Stimulated activated CD8-positive, alpha-beta memory T cell treated with anti-CD3 and anti-CD28 coated beads, Interleukin-7, amount 100 ng/mL, for 1 hour (primary cell): Measurements from ENCODE around the gene WDR62.
"Not testable (repeated sequence)": the region's sequence is repeated elsewhere in the genome, so short reads cannot be mapped to it uniquely, and the experiment has no call there.

Experiments used
- DNase-seq, 2 donors: peaks; one replicate each; pipeline ENCODE4 v3.0.0-alpha.2; 2020; ENCODE audit warnings: low read depth in 2 of 2

Gene WDR62

GRCh38 chr19:36110487-36111199, 55.9 kb downstream of the WDR62 start, which contains the start of gene OVOL3:
Gene OVOL3, plus strand, starts transcription at chr19:36111143. Its CDS starts 60 bp downstream, at chr19:36111203.
- no peak for DNase-seq

GRCh38 chr19:36111200-36111539, 56.5 kb downstream of the WDR62 start:
- no peak for DNase-seq

GRCh38 chr19:36112678-36113077, 58.0 kb downstream of the WDR62 start:
- no peak for DNase-seq

GRCh38 chr19:36113425-36113824, 58.7 kb downstream of the WDR62 start:
- DNase-seq = no peak

- DNase-seq = no peak
Measured at GRCh38 chr19:36113894-36114720, 59.4 kb downstream of the WDR62 start.

- peak; percentile 91 to 95 for DNase-seq
Measured at GRCh38 chr19:36114721-36115452, 60.2 kb downstream of the WDR62 start, which contains the start of gene POLR2I. Gene POLR2I, minus strand, starts transcription at chr19:36114875. Its CDS starts 19 bp downstream, at chr19:36114856.

GRCh38 chr19:36115453-36116343, 61.0 kb downstream of the WDR62 start, which contains the start of gene TBCB:
Gene TBCB, plus strand, starts transcription at chr19:36115468. Its CDS starts 93 bp downstream, at chr19:36115561.
- DNase-seq = peak; percentile 76 to 84

- no peak for DNase-seq
Measured at GRCh38 chr19:36116344-36116637, 61.6 kb downstream of the WDR62 start.

- DNase-seq = no peak
Measured at GRCh38 chr19:36120092-36120983, 65.6 kb downstream of the WDR62 start.

GRCh38 chr19:36120984-36121358, 66.3 kb downstream of the WDR62 start:
- no peak for DNase-seq

- DNase-seq = no peak
Measured at GRCh38 chr19:36121486-36122124, 66.9 kb downstream of the WDR62 start.

GRCh38 chr19:36125557-36125956, 70.9 kb downstream of the WDR62 start:
- no peak for DNase-seq

- DNase-seq = no peak
Measured at GRCh38 chr19:36128392-36128736, 73.7 kb downstream of the WDR62 start.

GRCh38 chr19:36131221-36131620, 76.5 kb downstream of the WDR62 start:
- not testable (repeated sequence) for DNase-seq

GRCh38 chr19:36134867-36135266, 80.2 kb downstream of the WDR62 start:
- not testable (repeated sequence) for DNase-seq

GRCh38 chr19:36136964-36137686, 82.4 kb downstream of the WDR62 start:
- DNase-seq = no peak

GRCh38 chr19:36139120-36139472, 84.4 kb downstream of the WDR62 start:
- DNase-seq = no peak

GRCh38 chr19:36139473-36140303, 85.0 kb downstream of the WDR62 start, which contains the start of gene CAPNS1:
Gene CAPNS1, plus strand, starts transcription at chr19:36140066. Its CDS starts 946 bp downstream, at chr19:36141012.
- peak; percentile 83 for DNase-seq
